ENCODE data around the gene LYRM4. TPM values are rescaled to one million over a fixed set of nuclear protein-coding genes. Genes with fewer than 3 reads are reported as not detected.

Gene LYRM4
- total RNA-seq, 1 experiment from 2014 or later: 44.3 TPM

DNA sequence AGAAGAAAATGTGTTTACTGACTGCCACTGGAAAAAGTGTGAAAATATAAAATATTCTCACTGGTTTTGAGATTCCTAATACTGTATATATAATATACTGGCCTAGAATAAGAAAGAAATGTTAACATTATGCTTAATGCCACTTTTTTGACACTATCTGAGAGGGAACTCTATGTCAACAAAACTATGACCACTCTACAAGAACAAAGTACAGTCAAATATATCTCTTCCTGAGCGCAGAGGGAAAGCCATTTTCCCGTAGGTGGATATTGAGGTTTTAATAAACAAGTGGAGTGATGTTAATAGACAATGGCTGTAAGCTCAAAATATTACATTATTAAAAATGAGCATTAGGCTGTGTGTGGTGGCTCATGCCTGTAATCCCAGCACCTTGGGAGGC lies 24.9 kb downstream of the LYRM4 start:
- TF ChIP-seq, protein P1, sequence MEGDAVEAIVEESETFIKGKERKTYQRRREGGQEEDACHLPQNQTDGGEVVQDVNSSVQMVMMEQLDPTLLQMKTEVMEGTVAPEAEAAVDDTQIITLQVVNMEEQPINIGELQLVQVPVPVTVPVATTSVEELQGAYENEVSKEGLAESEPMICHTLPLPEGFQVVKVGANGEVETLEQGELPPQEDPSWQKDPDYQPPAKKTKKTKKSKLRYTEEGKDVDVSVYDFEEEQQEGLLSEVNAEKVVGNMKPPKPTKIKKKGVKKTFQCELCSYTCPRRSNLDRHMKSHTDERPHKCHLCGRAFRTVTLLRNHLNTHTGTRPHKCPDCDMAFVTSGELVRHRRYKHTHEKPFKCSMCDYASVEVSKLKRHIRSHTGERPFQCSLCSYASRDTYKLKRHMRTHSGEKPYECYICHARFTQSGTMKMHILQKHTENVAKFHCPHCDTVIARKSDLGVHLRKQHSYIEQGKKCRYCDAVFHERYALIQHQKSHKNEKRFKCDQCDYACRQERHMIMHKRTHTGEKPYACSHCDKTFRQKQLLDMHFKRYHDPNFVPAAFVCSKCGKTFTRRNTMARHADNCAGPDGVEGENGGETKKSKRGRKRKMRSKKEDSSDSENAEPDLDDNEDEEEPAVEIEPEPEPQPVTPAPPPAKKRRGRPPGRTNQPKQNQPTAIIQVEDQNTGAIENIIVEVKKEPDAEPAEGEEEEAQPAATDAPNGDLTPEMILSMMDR (conservative IDR thresholded peaks at IDR 0.05): no peak
- DNase-seq: no peak
- Histone ChIP-seq H2BK15ac (ENCODE audit: low read depth, low read length) (no peak overlapping the region), H3K79me2 (ENCODE audit: insufficient read depth, low read length) (no peaks in the 10 kb centered on the region), H3K14ac (ENCODE audit: insufficient read depth, low read length) (no peak overlapping the region), H3K27me3 (ENCODE audit: insufficient read depth, low read length) (no peaks in the 10 kb centered on the region), H3K4ac (ENCODE audit: low read depth, low read length) (no peak overlapping the region), H2AK5ac (ENCODE audit: insufficient read length, low read length) (no peak overlapping the region), H3T11ph (ENCODE audit: low read length) (no peak overlapping the region), H2AFZ (ENCODE audit: low read length) (no peak overlapping the region), H4K91ac (ENCODE audit: insufficient read length, low read depth, low read length) (no peak overlapping the region), H2BK20ac (ENCODE audit: low read depth, low read length, poor library complexity, severe bottlenecking) (no peak overlapping the region), H3K18ac (ENCODE audit: insufficient read length, low read depth, low read length) (no peak overlapping the region), H2BK12ac (ENCODE audit: insufficient read length, low read depth, low read length) (no peak overlapping the region), H2BK5ac (ENCODE audit: insufficient read length, low read length) (no peak overlapping the region), H4K20me1 (ENCODE audit: control insufficient read depth, insufficient read depth, insufficient read length) (no peaks in the 10 kb centered on the region), H3K23ac (ENCODE audit: insufficient read length, low read depth, low read length) (no peak overlapping the region), H3K4me2 (ENCODE audit: insufficient read depth, insufficient read length, low read length) (no peak overlapping the region), H4K8ac (replicated peaks; ENCODE audit: insufficient read length, low read depth, low read length) (no peak overlapping the region), H2BK120ac (ENCODE audit: low read depth, low read length, poor library complexity, severe bottlenecking) (no peak overlapping the region), H3K4me1 (ENCODE audit: insufficient read depth, low read length) (peaks cover 3% of the 10 kb centered on the region; the same call in 1 of the 2 replicates), H3K27ac (ENCODE audit: insufficient read length, low read depth, low read length) (no peak overlapping the region), H3K56ac (ENCODE audit: insufficient read length, low read depth, low read length) (no peak overlapping the region), H4K5ac (ENCODE audit: insufficient read length, low read depth, low read length) (no peak overlapping the region), H3K9me3 (ENCODE audit: control insufficient read depth, low read depth, low read length) (no peaks in the 10 kb centered on the region), H3K23me2 (ENCODE audit: insufficient read length, low read depth, low read length, poor library complexity, severe bottlenecking) (no peaks in the 10 kb centered on the region), H3K9ac (ENCODE audit: extremely low read depth, insufficient read length, low read length) (no peak overlapping the region), H3K79me1 (ENCODE audit: insufficient read depth, low read depth, low read length, poor library complexity, severe bottlenecking) (peaks cover 3% of the 10 kb centered on the region)
- H3K27ac Mint-ChIP-seq: no peak overlapping the region
- WGBS (ENCODE audit: extremely low coverage, insufficient read length, low lambda C conversion rate): no CpG with 5 or more reads among the region's 2 CpGs
- H3K4me3 Mint-ChIP-seq: no peak overlapping the region
- no peaks in the 10 kb centered on the region for H3K9me3 Mint-ChIP-seq
- H3K27me3 Mint-ChIP-seq (ENCODE audit: low read depth): no peaks in the 10 kb centered on the region
- peaks cover 32 to 33% of the 10 kb centered on the region in 2 experiments for H3K4me1 Mint-ChIP-seq
- H3K36me3 Mint-ChIP-seq (ENCODE audit: insufficient read depth in 1 of 3, low read depth in 3 of 3): peaks cover 0 to 5% (median 3%) of the 10 kb centered on the region in 3 experiments; a peak in 2 of 7 replicates

Measured in H9 (cell line).